Measurements from ENCODE around the gene MAP4K4.

Gene MAP4K4

DNA sequence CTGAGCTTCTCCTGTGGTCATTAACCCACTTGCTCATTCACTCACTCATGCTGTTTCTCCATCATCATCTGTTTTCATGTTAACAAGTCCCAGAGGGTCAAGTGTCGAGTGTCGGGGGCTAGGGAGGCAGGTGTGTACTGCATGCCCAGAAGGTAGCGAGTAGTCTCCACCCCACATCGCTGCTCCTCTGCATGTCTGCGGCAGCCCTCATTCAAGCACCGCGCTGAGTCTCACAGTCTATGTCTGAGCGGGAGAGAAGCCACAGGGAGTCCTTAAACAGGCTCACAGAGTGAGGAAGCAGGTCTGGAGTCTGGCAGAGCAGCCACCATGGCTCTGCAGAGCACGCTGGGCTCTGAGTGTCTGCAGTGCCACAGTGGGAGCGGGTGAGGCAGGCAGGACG, 172.9 kb downstream of the MAP4K4 start:
- no peak for DNase-seq (ENCODE audit: low spot score)

DNA sequence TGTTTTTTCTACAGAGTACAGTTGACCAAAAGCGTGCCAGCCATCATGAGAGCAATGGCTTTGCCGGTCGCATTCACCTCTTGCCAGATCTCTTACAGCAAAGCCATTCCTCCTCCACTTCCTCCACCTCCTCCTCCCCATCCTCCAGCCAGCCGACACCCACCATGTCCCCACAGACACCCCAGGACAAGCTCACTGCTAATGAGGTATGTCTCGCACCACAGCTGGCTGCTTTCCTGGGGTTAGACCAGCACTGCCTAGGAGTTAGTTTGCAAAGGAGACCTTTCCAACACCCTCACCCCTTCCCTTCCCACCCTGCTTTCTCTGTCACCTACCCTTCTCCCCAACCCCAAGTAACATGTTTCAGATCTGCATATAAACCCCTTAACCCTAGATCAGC, 174.0 kb downstream of the MAP4K4 start:
- DNase-seq (ENCODE audit: low spot score): no peak

DNA sequence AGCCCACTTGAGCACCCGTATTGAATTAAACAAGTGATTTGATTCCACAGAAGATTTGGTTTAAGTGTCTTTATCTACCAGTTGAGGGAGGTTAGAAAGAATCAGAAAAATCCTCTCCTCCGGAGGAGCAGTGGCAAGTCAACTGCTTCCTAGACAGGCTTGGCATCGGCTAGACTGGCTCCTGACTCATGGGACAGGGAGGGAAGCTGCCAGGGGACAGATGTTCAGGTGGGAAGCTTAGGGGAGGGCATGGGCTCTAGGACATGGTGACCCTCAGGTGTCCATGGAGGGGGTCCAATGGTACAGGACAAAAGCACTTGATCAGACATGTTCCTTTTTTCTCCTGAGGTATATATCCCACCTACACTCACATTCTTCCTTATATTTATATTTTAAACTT, 175.0 kb downstream of the MAP4K4 start:
- DNase-seq (ENCODE audit: low spot score): no peak

DNA sequence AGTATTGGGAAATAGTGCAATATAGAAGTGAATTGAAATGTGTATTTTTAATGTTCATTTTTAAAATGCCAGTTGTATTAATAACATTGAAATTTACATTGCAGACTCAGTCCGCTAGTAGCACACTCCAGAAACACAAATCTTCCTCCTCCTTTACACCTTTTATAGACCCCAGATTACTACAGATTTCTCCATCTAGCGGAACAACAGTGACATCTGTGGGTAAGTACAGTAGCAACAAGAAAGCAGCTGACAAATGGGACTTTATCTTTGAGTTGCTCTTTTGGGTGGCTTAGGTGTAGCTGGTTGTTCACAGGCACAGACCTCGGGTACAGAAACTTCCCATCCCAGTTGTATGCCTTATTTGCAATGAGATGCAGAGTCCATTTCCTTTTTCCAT, 176.0 kb downstream of the MAP4K4 start:
- DNase-seq (ENCODE audit: low spot score): no peak

DNA sequence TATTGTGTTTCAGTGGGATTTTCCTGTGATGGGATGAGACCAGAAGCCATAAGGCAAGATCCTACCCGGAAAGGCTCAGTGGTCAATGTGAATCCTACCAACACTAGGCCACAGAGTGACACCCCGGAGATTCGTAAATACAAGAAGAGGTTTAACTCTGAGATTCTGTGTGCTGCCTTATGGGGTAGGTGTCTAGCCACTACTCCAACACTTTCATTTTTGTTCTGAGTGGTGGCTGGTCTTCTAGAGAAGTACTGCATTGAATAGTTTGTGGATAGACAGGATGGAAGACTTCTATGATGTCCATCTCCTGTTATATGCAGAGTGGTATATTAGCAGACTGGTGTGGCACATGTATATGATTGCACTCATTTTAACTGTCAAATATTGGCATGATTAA, 176.6 kb downstream of the MAP4K4 start:
- DNase-seq (ENCODE audit: low spot score): no peak

DNA sequence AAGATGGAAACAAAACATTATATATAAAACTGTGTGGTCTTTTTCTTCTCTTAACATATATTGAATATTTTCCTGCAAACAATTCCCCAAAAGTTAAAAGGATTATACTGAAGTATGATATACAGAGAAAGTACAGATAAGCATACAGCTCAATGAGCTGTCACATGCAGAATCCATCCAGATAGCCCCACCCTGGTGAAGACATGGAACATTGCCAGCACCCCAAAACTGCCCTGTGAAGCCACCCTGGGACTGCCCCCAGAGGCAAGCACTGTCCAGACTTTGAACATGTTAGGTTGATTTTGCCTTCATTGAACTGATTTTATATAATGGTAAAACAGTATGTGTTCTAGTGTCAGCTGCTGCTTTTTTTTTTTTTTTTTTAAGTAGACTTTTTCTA, 182.0 kb downstream of the MAP4K4 start:
- no peak for DNase-seq (ENCODE audit: low spot score)

DNA sequence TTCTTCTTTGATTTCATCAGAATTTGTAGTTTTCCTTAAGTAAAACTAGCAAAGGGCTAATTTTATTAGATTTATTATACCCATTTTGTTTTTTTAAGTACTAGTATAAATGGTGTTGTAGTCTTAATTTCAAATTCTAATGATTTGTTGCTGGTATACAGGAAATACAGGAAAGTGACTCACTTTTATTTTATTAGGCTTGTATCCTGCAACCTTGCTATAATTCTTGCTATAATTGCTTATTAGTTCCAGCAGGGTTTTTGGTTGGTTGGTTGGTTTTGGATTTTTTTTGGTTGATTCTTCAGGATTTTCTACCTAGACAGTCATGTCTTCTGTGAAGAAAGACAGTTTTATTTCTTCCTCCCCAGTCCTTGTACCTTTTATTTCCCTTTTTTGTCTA, 183.6 kb downstream of the MAP4K4 start:
- no peak for DNase-seq (ENCODE audit: low spot score)

DNA sequence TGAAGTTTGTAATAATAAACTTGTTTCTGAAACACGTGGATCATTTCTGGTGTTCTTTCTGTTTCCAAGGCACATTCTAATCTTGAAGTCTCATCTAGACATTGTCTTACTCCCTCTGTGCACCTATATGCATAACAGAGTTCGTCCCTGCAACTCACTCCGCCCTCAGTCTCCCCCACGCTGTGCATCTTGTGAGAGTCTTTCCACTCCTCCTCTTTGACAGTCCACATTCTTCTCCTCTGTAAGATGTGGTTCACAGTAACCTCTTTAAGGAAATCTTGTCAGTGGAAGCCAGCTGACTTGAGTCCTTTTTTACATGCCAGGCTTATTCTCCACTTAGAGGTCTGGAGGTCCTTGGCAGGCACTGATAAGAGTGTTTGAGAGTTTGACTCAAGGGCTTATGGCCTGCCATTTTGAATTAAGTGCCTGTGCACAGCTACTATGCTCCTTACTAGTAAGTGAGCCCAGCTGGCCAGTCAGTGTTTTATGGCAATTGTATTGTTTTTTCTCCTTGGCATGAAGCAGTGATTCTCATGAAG, 185.3 kb downstream of the MAP4K4 start:
- no peak for DNase-seq (ENCODE audit: low spot score)

DNA sequence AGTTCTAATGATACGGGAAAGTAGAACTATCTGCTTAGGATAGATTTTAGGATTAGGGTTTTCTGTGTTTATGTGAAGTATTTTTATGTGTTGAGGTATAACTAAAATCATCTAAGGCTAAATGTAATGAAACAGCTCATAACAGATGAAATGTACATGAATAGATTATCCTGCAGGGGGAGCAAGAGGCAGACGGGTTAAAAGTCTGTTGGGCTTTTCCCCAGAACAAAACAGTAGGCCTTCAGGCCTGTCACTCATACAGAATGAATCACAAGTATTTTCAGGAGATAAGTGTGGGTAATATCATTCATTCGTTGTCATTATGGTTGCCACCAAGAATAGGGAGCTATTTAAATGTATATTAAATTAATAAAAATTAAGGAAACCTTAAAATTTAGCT, 186.4 kb downstream of the MAP4K4 start:
- DNase-seq (ENCODE audit: low spot score): peak; percentile 63

DNA sequence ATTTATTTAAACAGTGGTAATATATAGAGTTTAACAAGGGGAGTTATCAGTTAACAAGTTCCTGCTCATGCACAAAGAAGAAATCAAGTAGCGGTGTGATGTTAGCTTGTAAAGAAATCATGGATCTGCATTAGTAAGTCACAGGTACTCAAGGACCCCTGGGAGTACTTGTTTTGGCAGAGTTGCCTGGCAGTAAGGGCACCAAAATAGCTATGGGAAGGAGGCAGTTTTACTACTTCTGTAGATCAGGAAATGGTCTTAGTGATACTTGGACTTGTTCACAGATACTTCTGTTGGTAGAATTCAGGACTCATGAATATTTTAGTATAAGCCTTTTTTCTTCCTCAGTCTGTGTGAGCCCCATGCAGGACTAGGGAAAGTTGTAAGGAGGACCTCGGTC, 186.9 kb downstream of the MAP4K4 start:
- DNase-seq (ENCODE audit: low spot score): no peak

DNA sequence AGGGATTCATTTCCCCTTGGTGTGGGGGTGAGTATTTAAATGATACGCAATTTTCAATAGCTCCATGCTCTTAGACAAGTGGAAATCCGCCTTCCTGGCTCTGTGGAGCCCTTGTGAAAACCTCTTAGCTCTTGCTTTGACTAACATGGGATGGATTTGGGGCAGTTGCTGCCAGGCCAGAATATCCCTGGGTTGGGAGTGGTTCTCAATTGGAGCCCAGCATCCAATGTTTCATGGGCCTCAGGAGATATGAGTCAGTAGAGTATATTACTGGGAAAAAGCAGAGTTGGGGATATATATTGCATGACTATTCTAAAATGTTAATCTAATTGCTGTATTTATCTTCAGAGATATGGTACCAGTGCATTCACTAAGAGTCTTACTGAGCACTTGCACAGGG, 189.8 kb downstream of the MAP4K4 start:
- DNase-seq (ENCODE audit: low spot score): no peak

DNA sequence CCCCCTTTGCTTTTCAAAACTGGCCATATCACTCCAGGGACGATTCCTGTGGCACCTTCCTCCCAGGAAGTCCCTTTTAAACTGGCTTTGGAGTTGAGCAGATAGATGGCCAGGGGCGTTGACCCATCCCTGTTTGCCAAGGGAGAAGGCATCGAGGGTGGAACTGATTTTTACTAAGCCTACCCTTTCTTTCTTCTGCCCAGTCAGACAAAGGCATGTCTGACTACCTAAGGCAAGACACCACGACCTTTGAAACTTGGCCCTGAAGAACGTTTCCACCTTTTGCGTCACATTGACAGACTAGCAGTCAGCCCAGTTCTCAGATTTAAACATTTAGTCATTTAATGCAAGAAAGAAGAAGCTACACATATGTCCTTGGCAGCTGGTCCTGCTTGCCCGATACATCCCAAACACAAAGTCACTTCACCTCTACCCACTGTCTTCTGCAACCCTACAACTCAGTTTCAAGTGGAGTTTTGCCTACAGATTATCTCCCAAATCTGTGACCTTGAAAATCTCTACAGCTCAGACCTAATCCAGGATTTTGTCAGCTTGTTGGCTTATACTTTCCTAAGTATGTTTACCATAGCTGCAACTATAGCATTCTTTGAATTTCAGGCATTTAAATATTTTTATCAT, 192.1 kb downstream of the MAP4K4 start:
- no peak for DNase-seq (ENCODE audit: low spot score)

DNA sequence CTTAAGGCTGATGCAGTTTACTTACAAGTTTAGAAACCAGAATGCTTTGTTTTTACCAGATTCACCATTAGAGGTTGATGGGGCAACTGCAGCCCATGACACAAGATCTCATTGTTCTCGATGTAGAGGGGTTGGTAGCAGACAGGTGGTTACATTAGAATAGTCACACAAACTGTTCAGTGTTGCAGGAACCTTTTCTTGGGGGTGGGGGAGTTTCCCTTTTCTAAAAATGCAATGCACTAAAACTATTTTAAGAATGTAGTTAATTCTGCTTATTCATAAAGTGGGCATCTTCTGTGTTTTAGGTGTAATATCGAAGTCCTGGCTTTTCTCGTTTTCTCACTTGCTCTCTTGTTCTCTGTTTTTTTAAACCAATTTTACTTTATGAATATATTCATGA, 194.9 kb downstream of the MAP4K4 start:
- no peak for DNase-seq (ENCODE audit: low spot score)

DNA sequence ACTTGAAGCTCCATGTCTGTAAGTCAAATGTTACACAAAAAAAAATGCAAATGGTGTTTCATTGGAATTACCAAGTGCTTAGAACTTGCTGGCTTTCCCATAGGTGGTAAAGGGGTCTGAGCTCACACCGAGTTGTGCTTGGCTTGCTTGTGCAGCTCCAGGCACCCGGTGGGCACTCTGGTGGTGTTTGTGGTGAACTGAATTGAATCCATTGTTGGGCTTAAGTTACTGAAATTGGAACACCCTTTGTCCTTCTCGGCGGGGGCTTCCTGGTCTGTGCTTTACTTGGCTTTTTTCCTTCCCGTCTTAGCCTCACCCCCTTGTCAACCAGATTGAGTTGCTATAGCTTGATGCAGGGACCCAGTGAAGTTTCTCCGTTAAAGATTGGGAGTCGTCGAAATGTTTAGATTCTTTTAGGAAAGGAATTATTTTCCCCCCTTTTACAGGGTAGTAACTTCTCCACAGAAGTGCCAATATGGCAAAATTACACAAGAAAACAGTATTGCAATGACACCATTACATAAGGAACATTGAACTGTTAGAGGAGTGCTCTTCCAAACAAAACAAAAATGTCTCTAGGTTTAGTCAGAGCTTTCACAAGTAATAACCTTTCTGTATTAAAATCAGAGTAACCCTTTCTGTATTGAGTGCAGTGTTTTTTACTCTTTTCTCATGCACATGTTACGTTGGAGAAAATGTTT, 196.3 kb downstream of the MAP4K4 start:
- DNase-seq (ENCODE audit: low spot score): no peak

DNA sequence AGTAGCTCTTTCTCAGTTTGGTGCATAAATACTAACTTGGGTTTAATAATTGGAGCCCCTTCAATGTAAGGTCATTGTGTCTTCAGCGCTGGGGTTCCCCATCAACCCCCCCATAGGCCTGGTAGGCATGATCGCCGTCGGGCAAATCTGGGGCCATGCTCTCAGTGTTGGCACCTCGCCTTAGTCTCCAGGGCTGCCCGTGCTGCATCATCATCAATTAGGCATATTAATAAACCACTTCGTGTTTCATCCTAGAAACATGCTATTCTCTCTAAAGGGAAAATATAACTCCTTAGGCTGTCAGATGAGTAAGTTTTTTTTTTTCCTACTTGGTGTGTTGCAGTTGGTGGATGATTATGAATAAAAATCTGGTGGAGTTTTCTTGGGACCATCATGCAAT, 197.5 kb downstream of the MAP4K4 start:
- DNase-seq (ENCODE audit: low spot score): no peak

DNA sequence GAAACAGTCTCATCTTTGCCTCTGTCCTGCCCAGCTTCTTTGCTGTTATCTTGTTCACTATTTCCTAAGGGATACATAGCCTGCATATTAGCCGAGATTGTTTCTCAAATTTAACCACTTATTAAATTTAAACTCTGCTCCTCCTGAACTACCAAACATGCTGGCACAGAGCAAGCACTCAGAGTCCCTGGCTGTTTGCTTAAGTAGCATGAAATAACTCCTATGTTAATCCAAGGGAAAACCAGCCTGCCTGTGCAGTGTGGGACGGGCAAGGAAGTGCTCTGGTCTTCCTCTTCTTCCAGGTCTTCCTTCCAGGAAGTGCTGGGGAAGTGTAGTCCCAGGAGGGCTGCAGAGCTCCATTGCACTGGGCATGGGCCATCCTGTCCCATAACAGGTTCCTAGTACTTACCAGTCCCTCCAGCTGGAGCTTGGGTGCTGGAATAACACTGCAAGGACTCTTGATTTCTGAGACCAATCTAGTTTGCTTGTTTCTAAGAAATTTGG, 198.4 kb downstream of the MAP4K4 start:
- no peak for DNase-seq (ENCODE audit: low spot score)

DNA sequence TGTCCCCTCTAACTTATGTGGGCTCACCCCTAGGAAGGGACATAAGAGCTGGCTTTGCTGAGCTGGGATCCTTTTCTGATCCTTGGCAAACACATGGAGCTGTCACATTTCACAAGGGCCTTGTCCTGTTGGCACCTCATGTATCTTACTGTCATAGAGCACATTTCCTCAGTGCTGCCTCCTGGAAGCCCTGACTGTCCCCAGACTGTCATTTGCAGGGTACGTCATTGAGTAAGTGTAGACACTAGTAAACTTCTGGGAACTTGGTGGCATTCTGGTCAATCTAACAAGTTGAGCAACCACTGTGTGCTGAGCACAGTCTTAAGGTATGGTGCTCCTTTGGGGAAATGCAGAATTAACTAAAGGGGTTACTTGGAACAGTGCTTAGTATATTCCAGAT, 199.8 kb downstream of the MAP4K4 start:
- DNase-seq (ENCODE audit: low spot score): no peak

DNA sequence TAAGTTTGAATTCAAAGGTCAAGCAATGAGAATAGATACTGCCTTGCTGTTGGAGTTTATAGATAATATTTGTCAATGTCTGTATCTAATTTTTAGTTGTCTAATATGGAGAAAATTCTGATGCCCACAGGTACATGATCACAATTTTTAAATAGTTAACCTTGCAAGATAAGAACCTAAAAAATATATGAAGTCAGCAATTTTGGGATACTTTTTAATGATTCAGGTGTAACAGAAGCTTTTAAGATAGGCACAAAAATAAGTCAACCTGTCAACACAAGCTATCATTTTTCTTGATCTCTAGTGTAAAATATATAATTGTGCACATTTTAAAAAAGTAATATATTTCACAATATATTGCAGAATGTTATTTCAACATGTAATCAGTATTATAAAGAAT, 201.8 kb downstream of the MAP4K4 start:
- no peak for DNase-seq (ENCODE audit: low spot score)

DNA sequence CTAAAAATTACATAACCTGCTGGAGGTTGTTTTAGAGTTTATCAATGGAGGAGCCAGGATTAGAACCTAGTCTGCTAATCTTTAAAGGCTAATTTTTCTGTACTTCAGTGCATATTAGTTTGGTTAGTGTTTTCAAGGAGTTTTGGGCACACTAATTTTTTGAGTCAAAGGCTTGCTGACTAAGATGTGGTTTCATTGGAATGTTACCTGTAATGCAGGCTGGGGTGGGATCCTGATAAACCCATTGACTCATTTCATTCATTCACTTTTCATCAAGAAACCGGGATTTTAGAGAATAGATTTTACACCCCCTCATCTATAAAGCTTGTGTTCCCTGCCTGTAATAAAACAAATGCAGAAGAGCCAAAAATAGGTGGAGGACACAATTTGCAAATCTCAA, 202.4 kb downstream of the MAP4K4 start:
- DNase-seq (ENCODE audit: low spot score): no peak

DNA sequence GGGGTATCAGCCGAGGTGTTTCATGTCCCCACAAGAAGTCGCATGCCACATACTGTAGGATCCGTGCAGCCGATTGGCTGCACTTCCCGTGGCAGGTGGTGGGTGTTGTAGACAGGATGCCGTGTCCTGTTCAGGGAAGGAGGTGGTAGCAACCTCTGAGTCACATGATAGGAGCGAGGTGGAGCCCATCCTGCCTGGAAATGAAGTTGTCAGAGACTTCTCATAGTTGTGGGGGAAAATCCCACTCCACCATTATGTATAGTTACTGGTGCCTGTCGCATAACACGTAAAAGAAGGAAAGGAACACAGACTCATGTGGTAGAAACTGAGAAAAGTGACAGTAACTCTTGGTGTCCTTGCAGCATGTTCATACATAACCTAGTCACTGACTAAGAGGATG, 202.9 kb downstream of the MAP4K4 start:
- no peak for DNase-seq (ENCODE audit: low spot score)

DNA sequence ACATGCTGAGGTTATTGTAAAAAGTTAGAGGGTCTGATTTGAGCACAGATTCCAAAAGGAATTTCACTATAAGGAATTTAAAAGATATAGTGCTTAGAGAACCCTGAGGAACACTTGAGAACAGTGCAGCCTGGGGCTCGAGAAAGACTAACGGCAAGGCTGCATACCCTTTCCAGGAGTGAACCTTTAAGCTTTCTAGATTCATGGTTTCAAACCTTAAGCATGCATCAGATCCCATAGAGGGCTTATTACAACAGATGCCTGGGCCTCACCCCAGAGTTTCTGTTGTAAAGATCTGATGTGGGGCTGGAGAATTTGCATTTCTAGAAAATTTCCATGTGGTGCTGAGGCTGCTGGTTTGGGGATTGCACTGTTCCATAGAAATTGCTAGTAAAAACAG, 203.7 kb downstream of the MAP4K4 start:
- DNase-seq (ENCODE audit: low spot score): no peak

DNA sequence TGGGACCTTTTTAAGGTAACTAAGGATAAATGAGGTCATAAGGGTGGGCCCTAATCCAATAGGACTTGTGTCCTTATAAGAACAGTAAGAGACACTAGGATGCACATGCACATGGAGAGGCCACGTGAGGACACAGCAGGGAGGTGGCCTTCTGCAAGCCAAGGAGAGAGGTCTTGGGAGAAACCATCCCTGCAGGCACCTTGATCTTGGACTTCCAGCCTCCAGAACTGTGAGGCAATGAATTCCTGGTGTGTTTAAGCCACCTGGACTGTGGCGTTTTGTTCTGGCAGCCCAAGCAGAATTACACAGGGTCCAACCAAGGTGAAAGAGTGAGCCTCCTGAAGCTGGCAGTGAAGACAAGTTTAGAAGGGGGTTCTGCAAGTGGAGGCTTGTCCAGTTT, 204.7 kb downstream of the MAP4K4 start:
- no peak for DNase-seq (ENCODE audit: low spot score)

DNA sequence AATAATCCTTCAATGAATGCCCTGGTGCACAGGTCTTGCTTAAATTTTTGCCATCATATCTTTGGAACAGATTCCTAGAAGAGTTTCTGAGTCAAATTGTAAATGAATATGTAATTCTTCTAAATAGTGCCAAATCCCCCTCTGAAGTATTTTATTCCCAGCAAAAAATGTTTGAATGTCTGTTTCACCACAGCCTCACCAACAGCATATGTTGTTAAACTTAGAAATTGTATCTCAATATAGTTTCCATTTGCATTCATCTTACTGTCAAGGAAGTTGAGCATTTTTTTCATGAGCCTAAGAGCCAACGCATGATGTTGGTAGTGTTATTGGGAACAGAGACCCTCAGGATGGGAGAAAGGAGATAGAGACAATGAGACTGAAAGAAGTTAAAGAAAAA, 207.4 kb downstream of the MAP4K4 start:
- no peak for DNase-seq (ENCODE audit: low spot score)
